ENCODE results near the gene ZSWIM6. TPM values are rescaled to one million over a fixed set of nuclear protein-coding genes. Genes with fewer than 3 reads are reported as not detected.

Gene ZSWIM6
- total RNA-seq, 2 experiments from 2014 or later: 0.06 to 0.17 TPM

DNA sequence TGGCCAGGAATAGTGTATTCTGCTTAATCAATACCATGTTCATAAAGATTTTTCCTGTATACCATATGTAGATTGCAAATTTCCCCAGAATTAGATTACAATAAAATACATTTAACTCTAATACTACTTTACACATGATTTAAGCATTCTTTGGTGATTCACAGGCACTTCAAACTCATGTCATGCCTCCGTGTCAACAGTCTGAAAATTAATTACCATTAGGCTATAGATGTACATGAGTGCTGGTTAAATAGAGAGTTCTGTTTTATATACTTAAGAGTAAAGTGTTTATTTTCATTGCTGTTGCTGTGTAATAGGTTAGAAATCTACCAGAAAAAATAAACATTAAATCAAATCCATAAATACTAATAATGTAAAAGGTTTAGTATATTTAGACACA, 159.8 kb downstream of the ZSWIM6 start:
- Histone ChIP-seq H3K9me3 (ENCODE audit: low read length) (no peaks in the 10 kb centered on the region), H4K20me1 (ENCODE audit: insufficient read depth, low read length) (no peaks in the 10 kb centered on the region), H3K4me1 (ENCODE audit: insufficient read depth, low read length, poor library complexity, severe bottlenecking) (no peaks in the 10 kb centered on the region), H3K9me2 (ENCODE audit: insufficient read depth, low read length) (no peaks in the 10 kb centered on the region), H3K4me2 (ENCODE audit: low read length) (no peak overlapping the region), H3K27ac (ENCODE audit: low read depth, low read length, poor library complexity, severe bottlenecking) (no peak overlapping the region), H3K4me3 (ENCODE audit: low read depth, low read length, poor library complexity, severe bottlenecking) (no peak overlapping the region), H3K36me3 (ENCODE audit: insufficient read depth, low read length) (no peaks in the 10 kb centered on the region), H3K79me2 (ENCODE audit: insufficient read depth, low read depth, low read length) (no peaks in the 10 kb centered on the region), H2AFZ (ENCODE audit: low read length) (no peak overlapping the region)
- no TSS peak for BruUV-seq (replicated peaks)
- CTCF ChIA-PET (ENCODE audit: unreplicated experiment): no interaction called here
- POLR2A ChIA-PET: no interaction called here
- DNase-seq (ENCODE audit: low spot score): no peak
- intact Hi-C loops (cut with micrococcal nuclease; ENCODE audit: unreplicated experiment): no loop called here
- TF ChIP-seq, protein P1, sequence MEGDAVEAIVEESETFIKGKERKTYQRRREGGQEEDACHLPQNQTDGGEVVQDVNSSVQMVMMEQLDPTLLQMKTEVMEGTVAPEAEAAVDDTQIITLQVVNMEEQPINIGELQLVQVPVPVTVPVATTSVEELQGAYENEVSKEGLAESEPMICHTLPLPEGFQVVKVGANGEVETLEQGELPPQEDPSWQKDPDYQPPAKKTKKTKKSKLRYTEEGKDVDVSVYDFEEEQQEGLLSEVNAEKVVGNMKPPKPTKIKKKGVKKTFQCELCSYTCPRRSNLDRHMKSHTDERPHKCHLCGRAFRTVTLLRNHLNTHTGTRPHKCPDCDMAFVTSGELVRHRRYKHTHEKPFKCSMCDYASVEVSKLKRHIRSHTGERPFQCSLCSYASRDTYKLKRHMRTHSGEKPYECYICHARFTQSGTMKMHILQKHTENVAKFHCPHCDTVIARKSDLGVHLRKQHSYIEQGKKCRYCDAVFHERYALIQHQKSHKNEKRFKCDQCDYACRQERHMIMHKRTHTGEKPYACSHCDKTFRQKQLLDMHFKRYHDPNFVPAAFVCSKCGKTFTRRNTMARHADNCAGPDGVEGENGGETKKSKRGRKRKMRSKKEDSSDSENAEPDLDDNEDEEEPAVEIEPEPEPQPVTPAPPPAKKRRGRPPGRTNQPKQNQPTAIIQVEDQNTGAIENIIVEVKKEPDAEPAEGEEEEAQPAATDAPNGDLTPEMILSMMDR (conservative IDR thresholded peaks at IDR 0.05; ENCODE audit: low read length): no peak
- no peak for TF ChIP-seq EZH2phosphoT487 (IDR thresholded peaks at IDR 0.05; ENCODE audit: borderline replicate concordance, low read depth, low read length)

DNA sequence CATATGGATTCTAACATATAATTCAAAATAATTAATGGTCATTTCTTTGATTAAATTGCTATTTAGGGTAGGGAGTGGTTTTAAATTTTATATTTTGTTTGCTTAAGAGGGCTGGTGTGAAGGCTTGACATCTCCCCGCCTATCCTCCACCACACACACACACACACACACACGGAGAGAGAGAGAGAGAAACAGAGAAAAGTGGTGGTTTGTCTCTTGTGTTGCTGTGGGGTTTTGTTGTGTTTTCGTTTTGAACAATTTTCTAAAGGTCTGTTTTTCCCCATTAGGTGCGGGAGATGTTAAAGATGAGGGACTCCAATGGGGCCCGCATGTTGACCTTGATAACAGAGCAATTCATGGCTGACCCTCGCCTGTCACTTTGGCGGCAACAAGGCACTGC, 161.9 kb downstream of the ZSWIM6 start:
- Histone ChIP-seq H3K79me2 (ENCODE audit: insufficient read depth, low read depth, low read length) (no peaks in the 10 kb centered on the region), H3K27ac (ENCODE audit: low read depth, low read length, poor library complexity, severe bottlenecking) (no peak overlapping the region), H3K36me3 (ENCODE audit: insufficient read depth, low read length) (no peaks in the 10 kb centered on the region), H3K9me3 (ENCODE audit: low read length) (no peaks in the 10 kb centered on the region), H3K4me1 (ENCODE audit: insufficient read depth, low read length, poor library complexity, severe bottlenecking) (no peaks in the 10 kb centered on the region), H3K4me3 (ENCODE audit: low read depth, low read length, poor library complexity, severe bottlenecking) (no peak overlapping the region), H3K4me2 (ENCODE audit: low read length) (no peak overlapping the region), H3K9me2 (ENCODE audit: insufficient read depth, low read length) (no peaks in the 10 kb centered on the region), H4K20me1 (ENCODE audit: insufficient read depth, low read length) (no peaks in the 10 kb centered on the region), H2AFZ (ENCODE audit: low read length) (no peak overlapping the region)
- no peak for DNase-seq (ENCODE audit: low spot score)
- no TSS peak for BruUV-seq (replicated peaks)
- CTCF ChIA-PET (ENCODE audit: unreplicated experiment): no interaction called here
- no peak for TF ChIP-seq EZH2phosphoT487 (IDR thresholded peaks at IDR 0.05; ENCODE audit: borderline replicate concordance, low read depth, low read length)
- TF ChIP-seq, protein P1 (conservative IDR thresholded peaks at IDR 0.05; ENCODE audit: low read length): no peak
- intact Hi-C loops (cut with micrococcal nuclease; ENCODE audit: unreplicated experiment): no loop called here
- POLR2A ChIA-PET: no interaction called here

DNA sequence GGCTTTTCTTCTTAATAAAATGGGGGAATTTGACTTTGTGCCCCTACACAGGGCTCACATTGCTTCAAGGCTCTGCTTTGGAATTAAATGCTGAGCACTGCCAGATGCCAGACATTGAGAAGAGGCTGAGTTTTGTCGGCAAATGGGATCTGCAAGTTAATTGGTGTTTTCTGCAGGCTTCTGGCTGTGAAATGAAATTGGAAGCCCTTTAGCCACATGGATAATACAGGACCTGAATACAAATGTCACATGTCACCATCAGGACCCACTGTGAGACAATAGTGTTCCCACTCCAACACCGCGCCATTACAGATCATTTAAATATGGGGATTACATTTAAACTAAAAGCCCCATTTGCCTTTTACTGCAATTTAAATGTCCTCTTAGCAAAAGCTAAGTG, 164.4 kb downstream of the ZSWIM6 start:
- no peak overlapping the region for H3K4me3 ChIP-seq (ENCODE audit: low read depth, low read length, poor library complexity, severe bottlenecking)
- ChIA-PET CTCF (ENCODE audit: unreplicated experiment) (no interaction called here), POLR2A (interaction anchor here (0.7 kb wide), 3 partner anchors 28 to 584 kb away, joined by 3 to 5 read pairs (median 3); no protein-coding TSS in a partner anchor)
- no peaks in the 10 kb centered on the region for H3K36me3 ChIP-seq (ENCODE audit: insufficient read depth, low read length)
- TF ChIP-seq, protein P1 (conservative IDR thresholded peaks at IDR 0.05; ENCODE audit: low read length): no peak
- no peak for TF ChIP-seq EZH2phosphoT487 (IDR thresholded peaks at IDR 0.05; ENCODE audit: borderline replicate concordance, low read depth, low read length)
- intact Hi-C loops (cut with micrococcal nuclease; ENCODE audit: unreplicated experiment): no loop called here
- H4K20me1 ChIP-seq (ENCODE audit: insufficient read depth, low read length): no peaks in the 10 kb centered on the region
- no peak overlapping the region for H3K4me2 ChIP-seq (ENCODE audit: low read length)
- H3K4me1 ChIP-seq (ENCODE audit: insufficient read depth, low read length, poor library complexity, severe bottlenecking): no peaks in the 10 kb centered on the region
- DNase-seq (ENCODE audit: low spot score): no peak
- H3K9me2 ChIP-seq (ENCODE audit: insufficient read depth, low read length): no peaks in the 10 kb centered on the region
- H3K79me2 ChIP-seq (ENCODE audit: insufficient read depth, low read depth, low read length): no peaks in the 10 kb centered on the region
- H3K9me3 ChIP-seq (ENCODE audit: low read length): no peaks in the 10 kb centered on the region
- BruUV-seq (replicated peaks): no TSS peak
- no peak overlapping the region for H3K27ac ChIP-seq (ENCODE audit: low read depth, low read length, poor library complexity, severe bottlenecking)
- no peak overlapping the region for H2AFZ ChIP-seq (ENCODE audit: low read length)
